ENCODE results near the gene STRADB.

The STRADB gene

GRCh38 chr2:201407265-201407664 lies 44.3 kb upstream of the STRADB start:
- TF ChIP-seq CTCF (IDR thresholded peaks at IDR 0.05; ENCODE audit: extremely low read depth, missing control alignments) = no peak
- DNase-seq (ENCODE audit: low spot score) = no peak

- no peak for TF ChIP-seq CTCF (IDR thresholded peaks at IDR 0.05; ENCODE audit: extremely low read depth, missing control alignments)
- no peak for DNase-seq (ENCODE audit: low spot score)
Measured at GRCh38 chr2:201408931-201409330, 42.6 kb upstream of the STRADB start.

GRCh38 chr2:201411421-201411820 lies 40.1 kb upstream of the STRADB start:
- no peak for TF ChIP-seq CTCF (IDR thresholded peaks at IDR 0.05; ENCODE audit: extremely low read depth, missing control alignments)
- no peak for DNase-seq (ENCODE audit: low spot score)

GRCh38 chr2:201413143-201413542 lies 38.4 kb upstream of the STRADB start:
- DNase-seq (ENCODE audit: low spot score) = no peak
- TF ChIP-seq CTCF (IDR thresholded peaks at IDR 0.05; ENCODE audit: extremely low read depth, missing control alignments) = no peak

GRCh38 chr2:201413552-201413951 lies 38.0 kb upstream of the STRADB start:
- no peak for DNase-seq (ENCODE audit: low spot score)
- TF ChIP-seq CTCF (IDR thresholded peaks at IDR 0.05; ENCODE audit: extremely low read depth, missing control alignments) = no peak

GRCh38 chr2:201414099-201415023 lies 37.2 kb upstream of the STRADB start:
- DNase-seq (ENCODE audit: low spot score) = peak; percentile 31
- no peak for TF ChIP-seq CTCF (IDR thresholded peaks at IDR 0.05; ENCODE audit: extremely low read depth, missing control alignments)

- TF ChIP-seq CTCF (IDR thresholded peaks at IDR 0.05; ENCODE audit: extremely low read depth, missing control alignments) = no peak
- no peak for DNase-seq (ENCODE audit: low spot score)
Measured at GRCh38 chr2:201415149-201415548, 36.4 kb upstream of the STRADB start.
